Caco-2 (cell line): ENCODE data around the gene GPR150. TPM values are rescaled to one million over a fixed set of nuclear protein-coding genes. Genes with fewer than 3 reads are reported as not detected.

ENCODE experiments used
- BruUV-seq: library from RNA; stranded (reverse); fragments of 400-500 nt; replicated peaks from 2 replicates; lab custom pipeline; 2021; lab: Mats Ljungman, UMichigan
- CTCF ChIA-PET: fragments of 300-600 bp; sonication (Branson Sonifier 250); formaldehyde crosslinking; loops from one replicate; lab custom pipeline; 2022; ENCODE audit warnings: antibody characterized with exemption; lab: Charles Lee
- POLR2A ChIA-PET: fragments of 300-600 bp; sonication (Branson Sonifier 250); formaldehyde crosslinking; loops from one replicate; lab custom pipeline; 2022; ENCODE audit warnings: antibody characterized with exemption; lab: Charles Lee
- DNase-seq, 2 experiments: peaks; one replicate each; pipeline versions ENCODE4 v3.0.0 to v3.0.0-alpha.2; 2020 to 2022
- H3K27me3 ChIP-seq: replicated peaks from 2 replicates; pipeline ENCODE4 v1.6.0; 2011; ENCODE audit warnings: low read length; ENCODE audit not compliant: control insufficient read depth, insufficient read depth
- H3K36me3 ChIP-seq: 2 replicates; pipeline ENCODE4 v1.5.1; 2011; ENCODE audit warnings: low read length; ENCODE audit not compliant: control insufficient read depth, insufficient read depth
- H3K4me1 ChIP-seq: fragments of 250-450 bp; sonication (Bioruptor Pico); 2 replicates; pipeline ENCODE4 v1.5.1; 2020; ENCODE audit warnings: mild to moderate bottlenecking
- H3K4me3 ChIP-seq: 2 replicates; pipeline ENCODE4 v1.5.1; 2011; ENCODE audit warnings: low read depth, mild to moderate bottlenecking, control low read depth, low read length
- H3K9me3 ChIP-seq: fragments of 250-450 bp; sonication (Bioruptor Pico); 2 replicates; pipeline ENCODE4 v1.5.1; 2020; ENCODE audit warnings: mild to moderate bottlenecking, moderate library complexity
- H3K27ac Mint-ChIP-seq: one replicate; pipeline ENCODE4 v1.8.0; 2022; ENCODE audit warnings: mixed read lengths; ENCODE audit not compliant: unreplicated experiment
- H3K27me3 Mint-ChIP-seq: one replicate; pipeline ENCODE4 v1.8.0; 2022; ENCODE audit warnings: mixed read lengths; ENCODE audit not compliant: insufficient read depth, unreplicated experiment
- H3K36me3 Mint-ChIP-seq: one replicate; pipeline ENCODE4 v1.8.0; 2022; ENCODE audit warnings: mild to moderate bottlenecking, mixed read lengths; ENCODE audit not compliant: insufficient read depth, unreplicated experiment
- H3K4me1 Mint-ChIP-seq: one replicate; pipeline ENCODE4 v1.8.0; 2022; ENCODE audit warnings: low read depth, mixed read lengths; ENCODE audit not compliant: unreplicated experiment
- H3K4me3 Mint-ChIP-seq: one replicate; pipeline ENCODE4 v1.8.0; 2022; ENCODE audit warnings: mild to moderate bottlenecking, moderate library complexity, mixed read lengths; ENCODE audit not compliant: unreplicated experiment
- H3K9me3 Mint-ChIP-seq: one replicate; pipeline ENCODE4 v1.8.0; 2022; ENCODE audit warnings: mixed read lengths; ENCODE audit not compliant: unreplicated experiment
- intact Hi-C: fragments of 100-400 bp; cut with micrococcal nuclease; formaldehyde crosslinking; loops from one replicate; pipeline ENCODE4 v1.10.0; 2022; ENCODE audit not compliant: unreplicated experiment
- total RNA-seq: library from RNA; stranded (reverse); gene quantifications from 2 replicates; pipeline ENCODE4 v1.2.3, GENCODE V29; 2022
- TF ChIP-seq, protein P1 (sequence below), 2 experiments: fragments of 200-600 bp in 1 of 2; IDR thresholded peaks; 1 replicate in 1 of 2; 2 replicates in 1 of 2; pipeline versions ENCODE4 v1.5.1 to v1.8.0; 2011 to 2022; ENCODE audit warnings: antibody characterized with exemption in 1 of 2, control low read depth in 1 of 2, inconsistent platforms in 1 of 2, low read depth in 1 of 2, low read length in 1 of 2, mild to moderate bottlenecking in 1 of 2, moderate library complexity in 1 of 2; ENCODE audit not compliant: insufficient read depth in 1 of 2, severe bottlenecking in 1 of 2, unreplicated experiment in 1 of 2

Gene GPR150
- total RNA-seq, 1 experiment from 2014 or later: 0.27 TPM

DNA sequence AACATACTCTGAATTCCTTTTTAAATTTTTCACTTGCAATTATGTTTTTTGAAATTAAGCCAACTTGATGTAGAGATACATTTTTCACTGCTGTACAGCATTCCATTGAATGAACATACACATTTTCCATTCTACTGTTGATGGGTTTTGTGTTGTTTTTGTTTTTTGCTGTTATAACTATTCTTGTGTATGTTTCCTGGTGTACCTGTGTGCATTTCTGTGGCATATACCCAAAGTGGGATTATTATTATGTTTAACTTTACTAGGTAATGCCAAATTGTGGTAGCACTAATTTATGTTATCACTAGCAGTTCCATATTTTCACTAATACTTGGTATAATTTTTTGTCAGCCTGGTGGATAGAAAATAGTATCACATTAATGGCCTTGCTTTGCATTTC is 29.4 kb downstream of the GPR150 start:
- BruUV-seq: no TSS peak
- no peak for DNase-seq
- no peak overlapping the region for H3K27ac Mint-ChIP-seq
- no peaks in the 10 kb centered on the region for H3K9me3 ChIP-seq
- TF ChIP-seq, protein P1, sequence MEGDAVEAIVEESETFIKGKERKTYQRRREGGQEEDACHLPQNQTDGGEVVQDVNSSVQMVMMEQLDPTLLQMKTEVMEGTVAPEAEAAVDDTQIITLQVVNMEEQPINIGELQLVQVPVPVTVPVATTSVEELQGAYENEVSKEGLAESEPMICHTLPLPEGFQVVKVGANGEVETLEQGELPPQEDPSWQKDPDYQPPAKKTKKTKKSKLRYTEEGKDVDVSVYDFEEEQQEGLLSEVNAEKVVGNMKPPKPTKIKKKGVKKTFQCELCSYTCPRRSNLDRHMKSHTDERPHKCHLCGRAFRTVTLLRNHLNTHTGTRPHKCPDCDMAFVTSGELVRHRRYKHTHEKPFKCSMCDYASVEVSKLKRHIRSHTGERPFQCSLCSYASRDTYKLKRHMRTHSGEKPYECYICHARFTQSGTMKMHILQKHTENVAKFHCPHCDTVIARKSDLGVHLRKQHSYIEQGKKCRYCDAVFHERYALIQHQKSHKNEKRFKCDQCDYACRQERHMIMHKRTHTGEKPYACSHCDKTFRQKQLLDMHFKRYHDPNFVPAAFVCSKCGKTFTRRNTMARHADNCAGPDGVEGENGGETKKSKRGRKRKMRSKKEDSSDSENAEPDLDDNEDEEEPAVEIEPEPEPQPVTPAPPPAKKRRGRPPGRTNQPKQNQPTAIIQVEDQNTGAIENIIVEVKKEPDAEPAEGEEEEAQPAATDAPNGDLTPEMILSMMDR (IDR thresholded peaks at IDR 0.05; ENCODE audit: insufficient read depth in 1 of 2, low read depth in 1 of 2, low read length in 1 of 2, severe bottlenecking in 1 of 2, unreplicated experiment in 1 of 2): no peak
- H3K27me3 ChIP-seq: no peaks in the 10 kb centered on the region
- H3K36me3 ChIP-seq: no peaks in the 10 kb centered on the region
- peaks cover 8% of the 10 kb centered on the region; the same call in 1 of the 2 replicates for H3K4me1 ChIP-seq
- no peaks in the 10 kb centered on the region for H3K27me3 Mint-ChIP-seq
- ChIA-PET CTCF (no interaction called here), POLR2A (no interaction called here)
- H3K9me3 Mint-ChIP-seq: no peaks in the 10 kb centered on the region
- intact Hi-C loops: loop anchor here (5.0 kb wide), 1 partner anchor 688 kb away; no protein-coding TSS in a partner anchor
- H3K4me3 Mint-ChIP-seq: no peak overlapping the region
- H3K36me3 Mint-ChIP-seq: peaks cover 7% of the 10 kb centered on the region
- H3K4me1 Mint-ChIP-seq: peaks cover 4% of the 10 kb centered on the region
- no peak overlapping the region for H3K4me3 ChIP-seq

GRCh38 chr5:95649842-95650620 is 30.1 kb downstream of the GPR150 start:
- no peak overlapping the region for H3K27ac Mint-ChIP-seq
- BruUV-seq: no TSS peak
- H3K9me3 ChIP-seq: no peaks in the 10 kb centered on the region
- peaks cover 7% of the 10 kb centered on the region for H3K36me3 Mint-ChIP-seq
- peaks cover 8% of the 10 kb centered on the region; the same call in 1 of the 2 replicates for H3K4me1 ChIP-seq
- DNase-seq: no peak
- H3K27me3 ChIP-seq: no peaks in the 10 kb centered on the region
- POLR2A ChIA-PET: no interaction called here
- no peaks in the 10 kb centered on the region for H3K9me3 Mint-ChIP-seq
- intact Hi-C loops: loop anchor here (5.0 kb wide), 1 partner anchor 687 kb away; no protein-coding TSS in a partner anchor
- no peaks in the 10 kb centered on the region for H3K36me3 ChIP-seq
- H3K4me1 Mint-ChIP-seq: no peaks in the 10 kb centered on the region
- H3K4me3 ChIP-seq: no peak overlapping the region
- H3K4me3 Mint-ChIP-seq: no peak overlapping the region
- TF ChIP-seq, protein P1 (IDR thresholded peaks at IDR 0.05; ENCODE audit: insufficient read depth in 1 of 2, low read depth in 1 of 2, low read length in 1 of 2, severe bottlenecking in 1 of 2, unreplicated experiment in 1 of 2): no peak
- CTCF ChIA-PET: no interaction called here
- H3K27me3 Mint-ChIP-seq: no peaks in the 10 kb centered on the region

DNA sequence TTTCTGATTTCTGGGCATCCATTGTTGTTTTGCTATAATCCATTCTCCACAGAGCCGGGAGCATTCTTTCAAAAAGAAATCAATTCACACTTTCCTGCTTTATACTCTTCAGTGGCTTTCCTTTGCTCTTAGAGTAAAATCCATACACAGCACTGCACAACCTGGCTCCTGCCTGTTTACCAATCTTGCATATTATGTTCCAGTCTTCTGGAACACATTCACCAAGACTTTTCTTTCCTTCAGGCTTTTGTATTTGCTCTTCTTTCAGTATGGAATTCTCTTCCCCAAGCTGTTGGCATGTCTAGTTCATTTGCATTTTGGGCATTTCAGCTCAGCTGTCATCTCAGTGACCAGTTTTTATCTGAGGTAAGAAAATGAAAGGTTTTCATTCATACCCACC is 33.0 kb downstream of the GPR150 start:
- peaks cover 6% of the 10 kb centered on the region; the same call in 1 of the 2 replicates for H3K4me1 ChIP-seq
- Mint-ChIP-seq H3K27ac (no peak overlapping the region), H3K36me3 (no peaks in the 10 kb centered on the region), H3K9me3 (no peaks in the 10 kb centered on the region), H3K27me3 (no peaks in the 10 kb centered on the region), H3K4me1 (no peaks in the 10 kb centered on the region), H3K4me3 (no peak overlapping the region)
- H3K4me3 ChIP-seq: no peak overlapping the region
- no peaks in the 10 kb centered on the region for H3K27me3 ChIP-seq
- no peaks in the 10 kb centered on the region for H3K9me3 ChIP-seq
- intact Hi-C loops: no loop called here
- no TSS peak for BruUV-seq
- POLR2A ChIA-PET: no interaction called here
- no peak for DNase-seq
- TF ChIP-seq, protein P1 (IDR thresholded peaks at IDR 0.05; ENCODE audit: insufficient read depth in 1 of 2, low read depth in 1 of 2, low read length in 1 of 2, severe bottlenecking in 1 of 2, unreplicated experiment in 1 of 2): no peak
- no peaks in the 10 kb centered on the region for H3K36me3 ChIP-seq
- CTCF ChIA-PET: interaction anchor here (0.6 kb wide), 1 partner anchor 128 kb away, joined by 3 read pairs; no protein-coding TSS in a partner anchor
